CD4-positive, CD25-positive, alpha-beta regulatory T cell (primary cell): ENCODE results near the gene BEND6. TPM values are rescaled to one million over a fixed set of nuclear protein-coding genes. Genes with fewer than 3 reads are reported as not detected.
A peak's percentile ranks its signal among the peaks of the same experiment; 100 is the strongest.

Source experiments
- ATAC-seq, 2 donors: fragments of 150-1000 bp; cut with Tn5 transposase; one replicate each; pipeline ENCODE4 v1.10.0; 2021; ENCODE audit warnings: low read depth in 2 of 2, moderate number of reproducible peaks in 2 of 2, moderate library complexity in 1 of 2
- DNase-seq, 3 donors: peaks; one replicate each; pipeline versions ENCODE4 v3.0.0 to v3.0.0-alpha.2; 2012 to 2022; ENCODE audit warnings: mixed read lengths in 1 of 3
- H3K27ac ChIP-seq: one replicate; pipeline ENCODE4 v1.7.0; 2013; ENCODE audit warnings: mild to moderate bottlenecking, low read length; ENCODE audit not compliant: insufficient read depth, poor library complexity, severe bottlenecking
- H3K27me3 ChIP-seq: one replicate; pipeline ENCODE4 v1.7.0; 2013; ENCODE audit warnings: low read length; ENCODE audit not compliant: control insufficient read depth, insufficient read depth
- H3K36me3 ChIP-seq: one replicate; pipeline ENCODE4 v1.7.0; 2013; ENCODE audit warnings: mild to moderate bottlenecking, low read length, moderate library complexity; ENCODE audit not compliant: control insufficient read depth, insufficient read depth
- H3K4me1 ChIP-seq: 2 replicates; pipeline ENCODE4 v1.7.0; 2013; ENCODE audit warnings: mild to moderate bottlenecking, low read length; ENCODE audit not compliant: insufficient read depth, control insufficient read depth, poor library complexity, severe bottlenecking
- H3K4me3 ChIP-seq: one replicate; pipeline ENCODE4 v1.7.0; 2013; ENCODE audit warnings: low read depth, mild to moderate bottlenecking, low read length, moderate library complexity
- H3K9me3 ChIP-seq, 2 experiments: 1 replicate in 1 of 2; 2 replicates in 1 of 2; pipeline ENCODE4 v1.7.0; 2013; ENCODE audit warnings: low read length in 2 of 2, mild to moderate bottlenecking in 1 of 2, moderate library complexity in 1 of 2; ENCODE audit not compliant: control insufficient read depth in 2 of 2
- H3K27ac Mint-ChIP-seq, 3 donors: one replicate each; pipeline ENCODE4 v1.8.0; 2020 to 2022; ENCODE audit warnings: mild to moderate bottlenecking in 3 of 3, mixed read lengths in 3 of 3, moderate library complexity in 2 of 3
- H3K27me3 Mint-ChIP-seq: one replicate; pipeline ENCODE4 v1.8.0; 2022; ENCODE audit warnings: mild to moderate bottlenecking, mixed read lengths
- H3K36me3 Mint-ChIP-seq: one replicate; pipeline ENCODE4 v1.8.0; 2020; ENCODE audit warnings: mixed read lengths
- H3K4me1 Mint-ChIP-seq, 4 donors: one replicate each; pipeline ENCODE4 v1.8.0; 2020 to 2022; ENCODE audit warnings: mixed read lengths in 4 of 4, mild to moderate bottlenecking in 1 of 4
- H3K4me3 Mint-ChIP-seq, 4 donors: one replicate each; pipeline ENCODE4 v1.8.0; 2020 to 2022; ENCODE audit warnings: mild to moderate bottlenecking in 4 of 4, mixed read lengths in 4 of 4, moderate library complexity in 3 of 4
- H3K9me3 Mint-ChIP-seq, 7 donors: one replicate each; pipeline ENCODE4 v1.8.0; 2020 to 2022; ENCODE audit warnings: mixed read lengths in 7 of 7, mild to moderate bottlenecking in 3 of 7, moderate library complexity in 2 of 7
- polyA plus RNA-seq, 4 donors: library from polyadenylated mRNA; unstranded; fragments of 300-500 nt; fragmentation: Illumina TruSeq; gene quantifications; one replicate each; pipeline ENCODE4 v1.2.3, GENCODE V29; 2021
- total RNA-seq: library from RNA; stranded (reverse); gene quantifications from one replicate; pipeline ENCODE4 v1.2.3, GENCODE V29; 2022

The BEND6 gene
- total and polyA plus RNA-seq, 5 donors from 2014 or later: not detected

DNA sequence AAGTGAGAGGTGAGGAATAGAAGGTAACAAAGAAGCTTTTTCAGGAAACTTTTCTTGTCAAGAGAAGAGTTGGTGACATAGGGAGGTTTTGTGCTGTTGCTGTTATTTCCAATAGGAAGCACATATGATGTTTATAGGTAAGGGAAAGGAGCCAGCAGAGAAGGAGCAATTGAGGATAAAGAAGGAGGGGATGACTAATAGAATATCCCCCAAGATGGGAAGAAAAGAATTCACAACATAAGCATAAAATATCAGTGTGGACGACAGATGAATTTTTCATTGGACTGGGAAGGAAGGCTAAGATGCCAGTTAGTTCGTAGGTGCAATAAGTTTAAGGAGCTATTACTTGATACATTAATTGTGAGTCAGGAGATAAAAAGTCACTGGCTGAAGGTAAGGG, 8.5 kb upstream of the BEND6 start:
- Histone ChIP-seq H3K27ac (no peak overlapping the region), H3K4me1 (no peaks in the 10 kb centered on the region), H3K27me3 (peaks cover 19% of the 10 kb centered on the region), H3K36me3 (no peaks in the 10 kb centered on the region), H3K4me3 (no peak overlapping the region), H3K9me3 (peaks cover 0 to 4% of the 10 kb centered on the region in 2 experiments)
- H3K36me3 Mint-ChIP-seq: no peaks in the 10 kb centered on the region
- H3K4me1 Mint-ChIP-seq: no peaks in the 10 kb centered on the region
- ATAC-seq (no peak), DNase-seq (no peak)
- H3K27me3 Mint-ChIP-seq: peaks cover 51% of the 10 kb centered on the region
- H3K27ac Mint-ChIP-seq: no peak overlapping the region
- H3K4me3 Mint-ChIP-seq: no peak overlapping the region
- peaks cover 2 to 8% (median 4%) of the 10 kb centered on the region in 7 donors for H3K9me3 Mint-ChIP-seq

DNA sequence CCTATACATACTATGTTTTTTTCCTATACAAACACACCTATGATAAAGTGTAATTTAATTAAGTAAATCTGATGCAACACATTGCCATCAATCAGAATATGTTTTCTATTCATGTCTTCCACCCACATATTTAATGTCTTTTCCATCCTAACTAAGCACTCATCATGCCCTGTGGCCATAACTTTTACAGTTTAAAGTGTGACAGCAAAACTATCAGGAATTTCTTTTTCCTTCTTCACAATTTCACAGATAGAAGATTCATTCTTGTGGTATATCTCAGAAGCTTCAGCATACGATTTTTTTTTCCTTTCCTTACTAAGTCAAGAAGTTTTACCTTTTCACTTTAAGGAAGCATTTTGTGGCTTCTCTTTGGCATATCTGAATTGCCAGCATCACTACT, 7.0 kb upstream of the BEND6 start:
- ATAC-seq (no peak), DNase-seq (no peak)
- H3K4me1 Mint-ChIP-seq: peaks cover 0 to 4% (median 0%) of the 10 kb centered on the region in 4 donors
- H3K9me3 Mint-ChIP-seq: peaks cover 0 to 4% (median 0%) of the 10 kb centered on the region in 7 donors
- no peaks in the 10 kb centered on the region for H3K36me3 Mint-ChIP-seq
- Histone ChIP-seq H3K4me1 (no peaks in the 10 kb centered on the region), H3K9me3 (no peaks in the 10 kb centered on the region), H3K4me3 (no peak overlapping the region), H3K27me3 (peaks cover 30% of the 10 kb centered on the region), H3K27ac (no peak overlapping the region), H3K36me3 (no peaks in the 10 kb centered on the region)
- H3K4me3 Mint-ChIP-seq: no peak overlapping the region
- H3K27ac Mint-ChIP-seq: peak overlapping the region in 1 of 3 donors; percentile 54
- peaks cover 61% of the 10 kb centered on the region for H3K27me3 Mint-ChIP-seq

DNA sequence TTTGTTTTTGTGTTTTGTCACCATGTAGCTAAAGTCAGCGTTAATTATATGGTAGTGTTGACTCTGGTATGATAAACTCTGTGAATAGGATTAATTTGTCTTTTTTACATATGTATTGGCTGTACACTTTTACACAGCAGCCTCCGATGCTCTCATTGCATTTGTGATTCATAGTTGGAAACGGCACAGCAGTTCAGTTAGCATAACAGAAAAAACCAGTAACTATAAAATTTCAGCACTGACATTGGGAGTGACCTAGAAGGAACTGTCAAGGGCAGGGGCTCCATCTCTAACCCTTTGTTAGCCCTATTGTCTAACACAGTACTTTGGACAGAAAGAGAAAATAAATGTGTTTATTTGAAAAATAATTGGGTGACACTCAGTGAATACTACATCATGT, 5.6 kb upstream of the BEND6 start:
- H3K4me3 ChIP-seq: no peak overlapping the region
- Mint-ChIP-seq H3K27ac (no peak overlapping the region), H3K36me3 (no peaks in the 10 kb centered on the region), H3K9me3 (peaks cover 0 to 4% (median 0%) of the 10 kb centered on the region in 7 donors), H3K4me3 (no peak overlapping the region), H3K27me3 (peaks cover 75% of the 10 kb centered on the region), H3K4me1 (peaks cover 7 to 13% (median 8%) of the 10 kb centered on the region in 4 donors)
- no peaks in the 10 kb centered on the region for H3K36me3 ChIP-seq
- peaks cover 9% of the 10 kb centered on the region for H3K4me1 ChIP-seq
- H3K9me3 ChIP-seq: no peaks in the 10 kb centered on the region
- H3K27me3 ChIP-seq: peaks cover 36% of the 10 kb centered on the region
- no peak overlapping the region for H3K27ac ChIP-seq
- DNase-seq (no peak), ATAC-seq (no peak)

DNA sequence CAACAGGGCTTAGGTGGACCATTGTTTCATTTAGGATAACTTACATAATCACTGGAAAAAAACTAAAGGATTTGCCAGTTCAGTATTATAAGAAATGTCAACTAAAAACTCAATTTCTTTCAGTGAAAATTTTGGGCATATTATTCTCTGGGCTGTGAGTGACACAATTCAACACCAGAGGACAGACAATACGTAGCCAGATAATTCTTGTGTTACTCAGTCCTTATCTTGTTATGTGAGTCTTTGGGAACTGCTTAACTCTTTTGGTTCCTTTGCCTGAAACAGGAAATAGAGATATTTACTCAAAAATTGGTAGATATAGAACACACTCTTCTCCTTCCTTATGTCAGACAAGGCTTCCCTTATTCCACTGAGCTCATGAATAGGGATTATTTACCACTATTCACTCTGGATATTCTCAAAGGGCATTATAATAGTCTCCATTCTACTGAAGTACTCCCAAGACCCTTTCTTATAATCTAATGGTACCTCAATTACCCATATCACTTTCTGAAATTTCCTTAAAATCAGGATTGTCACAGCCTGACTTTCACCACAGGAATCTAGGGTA, 4.9 kb upstream of the BEND6 start:
- H3K36me3 Mint-ChIP-seq: no peaks in the 10 kb centered on the region
- H3K4me3 Mint-ChIP-seq: no peak overlapping the region
- Histone ChIP-seq H3K27ac (no peak overlapping the region), H3K9me3 (no peaks in the 10 kb centered on the region), H3K4me1 (peaks cover 13% of the 10 kb centered on the region), H3K27me3 (peaks cover 31% of the 10 kb centered on the region), H3K36me3 (no peaks in the 10 kb centered on the region), H3K4me3 (no peak overlapping the region)
- H3K9me3 Mint-ChIP-seq: peaks cover 0 to 4% (median 0%) of the 10 kb centered on the region in 7 donors
- H3K27me3 Mint-ChIP-seq: peaks cover 77% of the 10 kb centered on the region
- no peak overlapping the region for H3K27ac Mint-ChIP-seq
- no peak for DNase-seq
- H3K4me1 Mint-ChIP-seq: peaks cover 7 to 15% (median 9%) of the 10 kb centered on the region in 4 donors
- no peak for ATAC-seq

DNA sequence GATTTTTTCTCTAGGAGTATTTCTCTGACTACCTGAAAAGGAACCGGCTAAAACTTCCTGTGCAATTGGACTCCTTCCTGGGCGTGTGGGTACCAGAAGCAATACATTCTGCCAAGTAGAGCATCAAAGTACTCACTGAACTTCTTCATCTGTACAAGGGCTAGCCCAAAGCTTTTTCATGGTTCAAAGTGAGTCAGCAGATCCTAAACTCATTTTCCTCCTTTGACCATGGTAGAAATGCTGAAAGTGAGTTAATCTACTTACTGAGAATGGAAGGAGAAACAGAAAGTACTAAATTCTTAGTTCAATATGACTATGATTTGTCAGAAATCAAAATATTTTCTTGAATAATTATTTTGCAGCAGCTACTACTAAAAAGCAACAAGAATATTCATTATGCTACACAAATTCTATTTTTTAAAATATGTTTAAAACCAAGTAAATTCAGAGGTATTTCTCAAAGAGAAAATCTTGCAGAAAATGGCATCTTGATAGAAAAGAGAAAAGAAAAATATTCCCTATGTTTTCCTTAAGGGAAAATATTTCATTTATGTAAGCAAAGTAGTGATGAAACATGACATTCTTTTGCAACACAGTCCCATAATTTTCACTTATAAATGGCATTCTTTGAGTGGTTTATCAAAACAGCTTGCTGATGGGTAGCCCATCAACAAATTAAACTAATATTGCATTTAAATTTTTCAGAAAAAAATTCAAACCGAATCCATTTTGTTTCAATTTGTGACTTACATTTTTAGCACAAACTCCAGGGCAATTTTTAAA, 3.7 kb upstream of the BEND6 start:
- peaks cover 34% of the 10 kb centered on the region for H3K27me3 ChIP-seq
- H3K27me3 Mint-ChIP-seq: peaks cover 77% of the 10 kb centered on the region
- ATAC-seq: no peak

DNA sequence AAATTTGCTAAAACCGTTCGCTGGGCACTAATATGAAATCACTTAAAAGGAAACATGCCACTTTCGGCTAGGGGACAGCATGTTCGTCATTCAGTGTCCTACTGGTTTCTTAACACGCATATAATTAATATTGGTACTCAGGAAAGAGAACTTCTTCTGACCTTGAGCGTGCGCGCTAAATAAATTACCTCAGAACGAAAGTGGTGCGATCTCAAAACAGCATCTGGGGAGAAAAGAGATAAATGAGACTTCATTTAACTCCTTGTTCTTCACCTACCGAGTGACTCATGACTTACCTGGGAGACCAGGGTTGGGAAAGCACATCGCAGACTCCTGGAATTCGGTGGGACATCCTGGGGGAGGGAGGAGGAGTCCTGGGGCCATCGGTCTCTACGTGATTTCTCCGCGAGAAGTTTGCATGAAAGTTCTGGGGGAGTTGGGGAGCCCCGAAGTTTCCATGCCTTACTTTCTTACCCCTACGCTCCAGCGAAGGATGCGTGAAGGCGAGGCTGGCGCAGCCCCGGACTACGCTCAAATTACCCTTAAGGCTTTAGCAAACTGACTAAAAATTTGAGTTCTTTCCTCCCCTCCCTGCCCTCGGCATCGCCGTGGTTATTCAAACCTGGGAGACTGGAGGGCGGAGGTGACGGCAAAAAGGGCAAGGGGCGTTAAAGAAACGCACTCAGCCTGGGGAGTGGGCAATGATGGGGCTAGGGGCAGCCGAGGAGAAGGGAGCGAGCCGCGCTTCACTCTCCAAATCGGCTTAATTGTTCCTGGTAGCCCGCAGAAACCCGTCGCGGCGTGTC, 1.1 kb upstream of the BEND6 start:
- Histone ChIP-seq H3K4me1 (peaks cover 21% of the 10 kb centered on the region), H3K4me3 (peak overlapping the region; percentile 51), H3K27me3 (peaks cover 49% of the 10 kb centered on the region), H3K27ac (no peak overlapping the region), H3K9me3 (no peaks in the 10 kb centered on the region), H3K36me3 (no peaks in the 10 kb centered on the region)
- H3K36me3 Mint-ChIP-seq: no peaks in the 10 kb centered on the region
- H3K4me1 Mint-ChIP-seq: peaks cover 12 to 22% (median 16%) of the 10 kb centered on the region in 4 donors
- H3K27me3 Mint-ChIP-seq: peaks cover 76% of the 10 kb centered on the region
- DNase-seq: peak in 1 of 3 donors; percentile 12
- ATAC-seq: no peak
- H3K9me3 Mint-ChIP-seq: peaks cover 0 to 3% (median 0%) of the 10 kb centered on the region in 7 donors
- no peak overlapping the region for H3K27ac Mint-ChIP-seq
- peak overlapping the region; percentile 87 to 96 (median 88) for H3K4me3 Mint-ChIP-seq

More for the DNA sequence above, 3.7 kb upstream of the BEND6 start:
- H3K4me3 Mint-ChIP-seq: no peak overlapping the region
- H3K9me3 ChIP-seq: no peaks in the 10 kb centered on the region
- H3K4me1 ChIP-seq: peaks cover 21% of the 10 kb centered on the region
- no peak overlapping the region for H3K27ac Mint-ChIP-seq
- no peaks in the 10 kb centered on the region for H3K36me3 ChIP-seq
- H3K9me3 Mint-ChIP-seq: peaks cover 0 to 3% (median 0%) of the 10 kb centered on the region in 7 donors
- H3K4me3 ChIP-seq: no peak overlapping the region
- no peaks in the 10 kb centered on the region for H3K36me3 Mint-ChIP-seq
- DNase-seq: no peak
- no peak overlapping the region for H3K27ac ChIP-seq
- peaks cover 12 to 22% (median 14%) of the 10 kb centered on the region in 4 donors for H3K4me1 Mint-ChIP-seq

DNA sequence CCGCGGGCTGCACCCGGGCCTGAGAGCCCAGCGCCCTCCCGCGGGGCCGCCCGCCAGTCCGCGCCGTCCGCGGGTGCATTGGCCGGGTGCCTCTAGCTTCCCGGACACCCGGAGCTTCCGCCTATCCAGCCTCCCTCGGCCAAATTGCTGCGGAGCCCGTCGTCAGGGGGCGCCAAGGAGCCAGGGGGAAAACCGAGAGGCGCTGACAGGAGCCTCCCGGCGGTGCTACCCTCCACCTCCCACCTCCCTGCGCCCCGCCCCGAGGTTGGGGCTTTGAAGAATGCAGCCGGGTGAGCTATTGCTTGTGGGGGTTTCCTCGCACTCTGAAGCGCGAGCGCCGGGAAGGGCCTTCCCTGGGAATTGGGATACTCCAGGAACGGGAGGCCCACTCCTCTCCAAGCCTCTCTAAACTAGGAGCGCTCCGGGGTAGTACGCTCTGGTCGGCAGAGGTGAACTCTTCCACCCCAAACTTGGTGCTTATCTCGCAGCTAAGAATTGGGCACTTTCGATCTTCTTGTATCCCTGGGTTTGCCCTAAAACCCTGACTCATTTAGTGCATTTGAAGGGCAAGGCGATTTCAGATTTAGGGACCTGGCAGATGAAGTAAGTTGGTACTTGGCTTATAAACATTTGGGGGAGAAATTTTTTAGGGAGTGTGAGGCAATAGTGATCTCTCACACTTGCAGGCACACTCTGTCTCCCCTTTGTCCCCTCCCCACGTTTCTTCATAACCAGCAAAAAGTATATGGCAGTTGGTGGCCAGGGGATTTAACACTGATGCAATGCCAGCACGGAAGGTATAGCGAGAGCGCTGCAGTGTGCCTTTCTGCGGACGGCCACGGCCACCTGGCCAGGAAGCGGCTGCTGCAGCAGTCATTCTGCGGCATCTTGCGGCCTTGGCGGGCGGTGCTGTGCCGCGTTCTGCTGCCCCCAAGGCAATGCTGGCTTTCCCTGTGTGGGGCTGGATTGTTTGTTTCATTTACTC, 556 bp downstream of the BEND6 start:
- Histone ChIP-seq H3K36me3 (no peaks in the 10 kb centered on the region), H3K27me3 (peaks cover 49% of the 10 kb centered on the region), H3K9me3 (no peaks in the 10 kb centered on the region), H3K4me3 (peak overlapping the region; percentile 48), H3K27ac (no peak overlapping the region), H3K4me1 (peaks cover 21% of the 10 kb centered on the region)
- Mint-ChIP-seq H3K4me1 (peaks cover 12 to 22% (median 16%) of the 10 kb centered on the region in 4 donors), H3K4me3 (peak overlapping the region; percentile 77 to 86 (median 83)), H3K27me3 (peaks cover 67% of the 10 kb centered on the region), H3K27ac (no peak overlapping the region), H3K9me3 (peaks cover 0 to 4% (median 0%) of the 10 kb centered on the region in 7 donors), H3K36me3 (no peaks in the 10 kb centered on the region)
- peak in 2 of 3 donors; percentile 7 to 43 for DNase-seq
- peak; percentile 27 to 29 for ATAC-seq
